NCI-H524 treated with DMSO at 0.1 percent for 48 hours (cell line): Measurements from ENCODE around the gene GRXCR1.

Source experiments
- DNase-seq: peaks from one replicate; lab custom pipeline; 2025; lab: John Stamatoyannopoulos, UW

Gene GRXCR1

DNA sequence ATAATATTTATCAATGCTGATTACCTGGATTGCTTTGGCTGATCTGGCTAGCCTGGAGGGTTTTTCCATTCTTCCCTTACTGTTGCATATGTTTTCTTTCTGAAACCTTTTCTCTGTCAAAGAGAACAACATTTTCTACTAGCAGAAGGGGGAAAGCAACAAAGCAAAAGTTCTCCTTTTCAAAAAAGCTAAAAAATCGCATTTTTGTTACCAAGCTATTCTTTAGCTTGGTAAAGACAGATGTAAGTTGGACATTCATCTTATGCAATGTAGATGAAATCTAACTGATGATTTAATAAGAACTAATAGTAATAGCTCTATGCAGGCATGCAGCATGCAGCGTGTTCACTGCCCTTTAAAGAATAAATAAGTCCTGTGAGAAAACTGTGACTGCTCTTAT, at the start of gene GRXCR1:
TSS of gene GRXCR1 (plus strand) at position 301 of the 400 bp plus-strand sequence. CDS start 554 bp downstream, outside the sequence.
- DNase-seq, result no peak

- DNase-seq, result peak; percentile 92
Observed at GRCh38 chr4:42843694-42844093, 48.8 kb upstream of the GRXCR1 start.

DNA sequence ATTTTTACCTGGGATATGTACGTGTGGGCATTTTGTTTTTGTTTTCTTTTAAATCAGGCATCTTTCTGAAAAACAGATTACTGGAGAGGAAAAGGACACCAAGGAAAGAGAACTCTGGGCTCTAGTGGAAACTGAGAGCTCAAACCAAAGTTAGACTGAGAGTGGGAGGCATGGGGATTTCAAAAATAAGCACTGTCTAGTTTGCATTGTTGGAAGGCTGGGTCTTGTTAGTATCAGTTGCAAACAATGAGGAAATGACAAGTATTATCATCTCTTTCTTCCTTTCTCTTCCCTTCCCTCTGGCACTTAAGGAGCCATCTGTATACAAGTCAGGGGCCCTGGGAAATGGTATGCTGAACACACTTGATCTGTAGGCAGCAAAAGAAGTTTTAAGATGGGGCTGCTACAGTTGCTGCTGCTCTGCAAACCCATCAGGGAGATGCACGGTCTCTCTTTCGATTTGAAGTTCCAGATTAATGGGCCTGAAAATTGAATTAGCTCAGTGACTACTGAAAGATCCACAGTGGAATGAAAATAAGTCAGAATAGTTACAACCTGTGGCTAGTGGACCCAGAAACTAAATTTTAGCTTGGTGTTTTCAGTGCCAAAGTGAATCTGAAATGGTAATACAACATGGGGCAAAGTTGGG, 48.0 kb upstream of the GRXCR1 start:
- peak; percentile 23 for DNase-seq

DNA sequence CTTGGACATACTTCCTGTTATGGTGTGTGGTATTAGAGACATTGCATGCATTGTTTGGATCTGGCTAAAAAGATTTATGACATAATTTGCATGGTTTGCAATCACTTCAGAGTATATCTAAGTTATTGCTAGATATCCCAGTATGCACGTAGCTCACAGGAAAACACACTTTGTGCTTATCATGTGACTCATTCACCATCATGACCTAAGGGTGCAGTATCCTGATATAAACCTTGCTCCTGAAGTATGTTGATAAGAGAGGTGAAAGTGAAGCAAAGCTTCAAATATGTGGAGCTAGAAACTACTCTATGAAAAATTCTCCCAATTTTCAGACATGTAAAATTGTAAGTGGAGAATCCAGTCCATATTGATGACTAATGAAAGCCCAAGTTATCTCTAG, 46.9 kb upstream of the GRXCR1 start:
- DNase-seq, result no peak

DNA sequence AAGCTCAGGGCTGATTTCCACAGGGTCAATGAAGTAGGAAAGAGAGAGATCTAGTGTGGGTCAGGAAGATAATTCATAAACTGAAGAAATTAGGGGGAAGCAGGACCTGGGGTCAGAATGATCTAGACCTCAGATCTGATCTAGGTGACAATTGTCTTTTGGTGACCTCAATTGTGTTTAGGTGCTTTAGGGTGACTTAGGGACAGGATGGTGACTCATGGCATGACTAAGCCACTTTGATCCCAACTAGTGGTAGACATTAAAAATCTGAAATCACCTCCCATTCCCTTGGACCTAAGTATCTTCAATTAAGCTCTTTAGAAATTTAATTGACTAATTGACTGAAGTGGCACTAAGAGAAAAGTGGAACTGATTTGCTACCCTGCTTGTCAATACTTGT, 36.7 kb upstream of the GRXCR1 start:
- DNase-seq, result no peak

DNA sequence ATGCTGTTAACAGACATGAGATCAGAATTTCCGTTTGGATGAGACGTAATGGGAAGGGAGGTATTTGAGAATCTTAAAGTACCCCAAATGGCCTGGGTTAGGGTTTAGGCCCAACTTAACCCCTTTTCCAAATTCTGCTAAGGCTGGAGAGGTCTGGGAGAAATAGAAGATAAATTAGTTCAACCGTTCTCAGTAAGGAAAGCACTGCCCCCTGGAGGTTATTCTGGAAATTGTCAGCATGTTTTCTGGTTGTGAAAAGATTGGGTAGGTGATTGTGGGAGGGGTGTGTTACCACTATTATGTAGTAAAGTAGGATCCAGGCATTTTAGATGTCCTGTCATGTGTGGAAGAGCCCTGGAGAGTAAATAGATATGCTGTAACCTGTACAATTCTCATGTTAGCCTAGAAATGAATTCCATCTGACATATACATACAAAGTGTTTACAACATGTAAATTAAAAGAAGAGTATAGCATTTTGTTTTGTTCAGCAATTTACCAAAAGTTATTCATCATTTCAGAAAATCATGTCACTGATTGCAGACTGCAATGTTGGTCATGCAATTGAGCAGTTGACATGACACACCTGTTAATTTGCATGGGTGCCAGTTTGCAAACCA, 26.8 kb upstream of the GRXCR1 start:
- peak; percentile 3 for DNase-seq

GRCh38 chr4:42871261-42871660, 21.3 kb upstream of the GRXCR1 start:
- DNase-seq, result no peak

GRCh38 chr4:42871671-42872290, 20.7 kb upstream of the GRXCR1 start:
- DNase-seq, result no peak

- no peak for DNase-seq
Observed at GRCh38 chr4:42878863-42879262, 13.7 kb upstream of the GRXCR1 start.

- no peak for DNase-seq
Observed at GRCh38 chr4:42881253-42881652, 11.3 kb upstream of the GRXCR1 start.

DNA sequence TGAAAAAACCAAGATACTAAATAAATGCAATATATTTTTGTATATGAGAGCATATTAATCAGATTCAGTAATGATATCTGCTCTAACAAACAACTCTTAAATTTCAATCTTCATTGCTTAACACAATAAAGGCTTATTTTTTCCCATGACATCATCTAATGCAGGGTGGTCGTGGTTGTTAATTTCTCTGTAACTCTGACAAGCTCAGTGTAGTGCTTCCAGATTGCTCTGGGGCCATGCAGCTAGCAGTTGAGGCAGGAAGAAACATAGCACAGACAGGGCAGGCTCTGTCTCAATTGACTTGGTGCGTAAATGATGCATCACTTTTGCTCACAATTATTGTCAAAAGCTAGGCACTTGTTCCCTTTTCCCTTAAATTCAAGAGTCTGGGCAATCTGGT, 869 bp upstream of the GRXCR1 start:
- DNase-seq, result no peak

- no peak for DNase-seq
Observed at GRCh38 chr4:42895452-42895851, 2.9 kb downstream of the GRXCR1 start.

DNA sequence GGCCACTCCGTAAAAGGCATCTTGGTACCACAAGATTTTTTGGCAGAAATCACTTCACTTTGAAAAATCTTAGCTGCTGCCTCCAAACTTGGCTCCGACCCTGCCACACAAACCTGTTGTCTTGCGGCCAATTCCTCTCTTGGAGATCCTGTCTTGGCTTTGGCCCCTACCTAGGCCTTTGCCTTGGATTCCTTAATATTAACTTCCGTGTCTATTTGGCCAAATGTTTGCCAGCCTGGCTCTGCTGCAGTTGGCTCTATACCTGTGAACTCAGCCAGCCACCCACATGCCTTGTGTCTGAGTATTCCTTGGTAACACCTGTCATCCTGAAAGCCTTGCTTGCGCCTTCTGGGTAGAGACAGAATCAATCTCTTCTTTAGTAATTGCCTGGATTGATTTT, 12.5 kb downstream of the GRXCR1 start:
- no peak for DNase-seq

DNA sequence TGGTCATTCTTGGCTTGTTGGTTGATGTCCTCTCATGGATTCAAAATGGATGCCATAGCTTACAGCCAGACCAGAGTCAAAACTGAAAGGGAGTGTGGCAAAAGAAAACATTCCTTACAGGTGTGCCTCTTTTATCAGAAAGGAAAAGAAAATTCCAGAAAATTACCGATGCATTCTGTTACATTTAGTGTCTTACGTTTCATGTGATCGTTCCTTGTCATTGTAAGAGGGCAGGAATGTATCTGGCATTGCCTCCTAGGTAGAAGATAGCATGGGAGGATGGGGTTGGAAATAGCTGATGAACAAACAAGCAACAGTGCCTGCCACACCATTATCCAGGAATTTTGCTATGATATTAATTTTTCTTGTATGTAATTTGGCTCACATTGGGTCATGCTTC, 13.1 kb downstream of the GRXCR1 start:
- DNase-seq, result no peak

GRCh38 chr4:42906341-42906740, 13.8 kb downstream of the GRXCR1 start:
- no peak for DNase-seq

DNA sequence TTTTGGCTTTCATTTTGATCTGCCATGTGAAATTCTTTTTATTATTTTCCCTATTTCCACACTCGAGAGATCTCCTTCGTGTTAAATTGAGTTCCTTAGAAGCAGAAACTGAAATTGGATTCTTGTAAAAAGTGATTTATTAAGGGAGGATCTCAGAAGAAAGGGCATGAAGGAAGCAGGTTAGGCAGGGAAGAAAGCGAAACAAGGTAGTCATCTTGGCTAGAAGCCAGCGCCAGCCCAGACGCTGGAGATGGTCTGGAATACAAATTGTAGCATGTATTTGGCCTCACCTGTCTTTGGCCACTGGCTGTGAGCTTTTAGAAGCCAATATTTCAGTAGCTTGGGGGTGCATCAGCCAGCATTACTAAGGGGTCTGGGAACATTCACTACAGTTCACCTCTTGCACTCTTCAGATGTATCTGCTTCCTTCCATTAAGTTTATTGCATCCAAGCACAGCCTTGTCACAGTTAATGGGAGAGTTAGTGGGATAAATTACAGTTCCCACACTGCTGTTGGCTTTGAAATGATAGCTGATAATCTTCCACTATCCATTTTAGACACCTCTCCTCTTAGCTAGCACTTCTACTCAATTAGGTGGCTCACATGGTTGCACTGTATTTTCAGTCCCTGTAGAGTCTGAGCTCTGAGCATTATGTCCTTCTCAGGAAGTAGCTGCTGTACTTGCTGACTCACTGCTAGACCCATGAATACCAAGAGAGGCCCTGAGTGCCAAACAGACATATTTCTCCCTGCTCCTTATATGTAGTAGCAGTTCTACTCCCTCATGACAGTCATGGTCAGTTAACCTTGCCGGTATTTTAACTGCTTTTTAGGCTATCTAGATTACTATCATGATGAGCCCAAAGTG, 14.6 kb downstream of the GRXCR1 start:
- no peak for DNase-seq

GRCh38 chr4:42910459-42910858, 17.9 kb downstream of the GRXCR1 start:
- no peak for DNase-seq

DNA sequence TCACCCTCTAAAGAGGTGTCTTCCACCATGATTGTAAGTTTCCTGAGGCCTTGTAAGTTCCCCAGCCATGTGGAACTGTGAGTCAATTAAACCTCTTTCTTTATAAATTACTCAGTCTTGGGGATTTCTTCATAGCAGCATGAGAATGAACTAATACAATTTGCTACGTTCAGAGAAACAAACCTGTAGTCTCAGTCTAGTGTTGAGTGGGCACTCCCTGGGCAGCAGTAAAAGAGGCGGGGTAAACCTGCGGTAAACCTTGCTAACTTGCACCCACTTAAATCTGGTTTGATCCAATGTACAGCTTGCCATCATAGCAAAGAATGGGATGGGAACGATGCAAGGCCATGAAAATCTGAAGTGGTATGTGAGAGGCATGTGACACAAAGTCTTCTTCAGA, 22.4 kb downstream of the GRXCR1 start:
- no peak for DNase-seq

DNA sequence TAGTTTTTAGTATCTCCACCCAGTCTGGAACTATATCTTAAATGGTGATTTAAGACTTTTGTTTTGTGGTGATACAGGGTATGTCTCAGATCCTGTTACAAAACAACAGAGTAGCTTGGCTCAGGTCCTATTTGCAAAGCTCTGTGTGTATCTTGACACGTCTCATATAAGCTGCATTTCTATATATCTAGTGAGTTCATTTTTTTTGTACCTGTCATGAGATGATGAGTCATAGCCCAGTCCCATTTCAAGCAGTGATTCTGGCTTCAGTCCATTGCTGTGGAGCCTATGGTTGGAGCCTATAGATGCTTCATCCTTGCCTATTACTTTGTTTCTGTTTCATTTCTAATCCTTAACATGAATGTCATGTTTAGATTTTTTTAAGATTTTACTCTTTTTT, 23.0 kb downstream of the GRXCR1 start:
- DNase-seq, result no peak

GRCh38 chr4:42917296-42917695, 24.8 kb downstream of the GRXCR1 start:
- no peak for DNase-seq

DNA sequence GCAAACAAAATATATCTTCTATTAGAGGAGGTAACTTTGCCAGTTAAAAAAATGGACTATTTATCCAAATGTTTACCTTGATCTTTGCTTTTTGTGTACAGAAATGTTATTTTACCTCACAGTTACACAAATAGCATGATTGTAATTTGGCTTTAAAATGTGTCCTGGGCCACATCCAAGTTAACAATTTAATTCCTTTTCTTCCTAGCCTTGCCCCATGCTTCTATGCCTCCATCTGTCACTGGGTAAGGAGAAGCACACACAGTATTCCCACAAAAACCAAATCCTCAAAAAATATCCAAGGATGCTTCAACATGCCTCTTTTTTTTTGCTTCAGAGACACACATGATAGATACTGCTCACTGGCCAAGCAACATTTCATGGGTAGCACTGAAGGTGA, 30.9 kb downstream of the GRXCR1 start:
- no peak for DNase-seq

DNA sequence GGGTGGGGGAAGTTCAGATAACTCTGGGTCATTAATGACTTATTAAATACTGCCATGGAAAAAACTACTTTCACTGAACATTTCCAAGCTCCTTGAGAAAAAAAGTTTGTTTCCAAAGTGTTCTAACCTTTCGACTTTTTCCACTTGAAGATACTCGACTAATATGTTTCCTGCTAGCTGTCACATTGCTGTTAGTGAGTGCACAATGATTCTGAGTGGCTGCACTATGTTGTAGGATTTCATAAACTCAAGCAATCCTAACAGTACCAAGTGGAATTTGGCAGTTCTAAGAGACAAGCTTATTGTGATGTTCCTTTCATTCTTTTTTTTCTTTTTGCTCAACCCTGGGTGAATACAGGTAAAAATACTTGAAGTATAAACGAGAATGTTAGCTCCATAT, 33.4 kb downstream of the GRXCR1 start:
- DNase-seq, result no peak

GRCh38 chr4:42927946-42928345, 35.4 kb downstream of the GRXCR1 start:
- no peak for DNase-seq
